Mesodermal cell (in vitro differentiated cells): ENCODE results near the gene NPY5R.

Experiments
- H3K27ac ChIP-seq: 2 replicates; pipeline ENCODE4 v1.7.0; 2013; ENCODE audit warnings: mild to moderate bottlenecking, low read depth, low read length, moderate library complexity; ENCODE audit not compliant: severe bottlenecking
- H3K36me3 ChIP-seq: 2 replicates; pipeline ENCODE4 v1.7.1; 2013; ENCODE audit warnings: mild to moderate bottlenecking, low read length, moderate library complexity; ENCODE audit not compliant: control insufficient read depth, insufficient read depth
- H3K4me1 ChIP-seq: one replicate; pipeline ENCODE4 v1.7.1; 2013; ENCODE audit warnings: mild to moderate bottlenecking, low read length; ENCODE audit not compliant: insufficient read depth, control insufficient read depth, poor library complexity, severe bottlenecking
- H3K4me3 ChIP-seq: 2 replicates; pipeline ENCODE4 v1.7.0; 2013; ENCODE audit warnings: low read length, control low read depth, mild to moderate bottlenecking; ENCODE audit not compliant: insufficient read depth, poor library complexity, severe bottlenecking; ENCODE audit errors: extremely low read depth
- H3K9me3 ChIP-seq: 2 replicates; pipeline ENCODE4 v1.7.1; 2013; ENCODE audit warnings: mild to moderate bottlenecking, low read length, moderate library complexity; ENCODE audit not compliant: control insufficient read depth
- WGBS, 2 experiments: methylation state at CpG; one replicate each; pipeline ENCODE4 v1.1.5; 2013; ENCODE audit warnings: missing lambda C conversion rate in 2 of 2; ENCODE audit not compliant: insufficient coverage in 2 of 2; 5-methylcytosine and 5-hydroxymethylcytosine counted together

Gene NPY5R

GRCh38 chr4:163385466-163385865, 41.8 kb downstream of the NPY5R start:
- Histone ChIP-seq H3K36me3 (no peaks in the 10 kb centered on the region), H3K27ac (no peak overlapping the region), H3K4me3 (no peak overlapping the region), H3K9me3 (no peaks in the 10 kb centered on the region), H3K4me1 (no peaks in the 10 kb centered on the region)
- WGBS, 2 experiments, result 70% methylated on average over 2 of the region's 4 CpGs; no CpG with 5 or more reads in 1 of the 2 experiments

GRCh38 chr4:163391756-163392155, 48.1 kb downstream of the NPY5R start:
- Histone ChIP-seq H3K4me1 (peaks cover 8% of the 10 kb centered on the region), H3K27ac (peak overlapping the region; percentile 17), H3K36me3 (no peaks in the 10 kb centered on the region), H3K4me3 (no peak overlapping the region), H3K9me3 (no peaks in the 10 kb centered on the region)
- 61 to 90% methylated on average over 2 of the region's 2 CpGs for WGBS, 2 experiments

GRCh38 chr4:163392328-163392727, 48.6 kb downstream of the NPY5R start:
- H3K36me3 ChIP-seq, result no peaks in the 10 kb centered on the region
- no peak overlapping the region for H3K4me3 ChIP-seq
- H3K4me1 ChIP-seq, result peaks cover 8% of the 10 kb centered on the region
- WGBS, 2 experiments, result 76 to 100% methylated on average over 3 to 4 of the region's 4 CpGs
- no peaks in the 10 kb centered on the region for H3K9me3 ChIP-seq
- H3K27ac ChIP-seq, result peak overlapping the region; percentile 17

GRCh38 chr4:163393471-163393870, 49.8 kb downstream of the NPY5R start:
- H3K4me1 ChIP-seq, result peaks cover 8% of the 10 kb centered on the region
- H3K4me3 ChIP-seq, result no peak overlapping the region
- 95 to 96% methylated on average over 5 to 6 of the region's 6 CpGs for WGBS, 2 experiments
- H3K27ac ChIP-seq, result no peak overlapping the region
- no peaks in the 10 kb centered on the region for H3K36me3 ChIP-seq
- no peaks in the 10 kb centered on the region for H3K9me3 ChIP-seq

GRCh38 chr4:163395055-163395454, 51.4 kb downstream of the NPY5R start:
- no peak overlapping the region for H3K27ac ChIP-seq
- H3K36me3 ChIP-seq, result no peaks in the 10 kb centered on the region
- no peak overlapping the region for H3K4me3 ChIP-seq
- no peaks in the 10 kb centered on the region for H3K9me3 ChIP-seq
- H3K4me1 ChIP-seq, result peaks cover 8% of the 10 kb centered on the region

- H3K4me3 ChIP-seq, result no peak overlapping the region
- H3K9me3 ChIP-seq, result no peaks in the 10 kb centered on the region
- WGBS, 2 experiments, result 86 to 100% methylated on average over 2 to 3 of the region's 5 CpGs
Measured at GRCh38 chr4:163395758-163396157, 52.1 kb downstream of the NPY5R start.

GRCh38 chr4:163398238-163398637, 54.5 kb downstream of the NPY5R start:
- no peaks in the 10 kb centered on the region for H3K36me3 ChIP-seq
- no peaks in the 10 kb centered on the region for H3K4me1 ChIP-seq
- no peak overlapping the region for H3K4me3 ChIP-seq
- no peak overlapping the region for H3K27ac ChIP-seq
- no peaks in the 10 kb centered on the region for H3K9me3 ChIP-seq

More at GRCh38 chr4:163395758-163396157, 52.1 kb downstream of the NPY5R start:
- H3K36me3 ChIP-seq, result no peaks in the 10 kb centered on the region
- no peak overlapping the region for H3K27ac ChIP-seq
- peaks cover 8% of the 10 kb centered on the region for H3K4me1 ChIP-seq

- Histone ChIP-seq H3K27ac (no peak overlapping the region), H3K9me3 (no peaks in the 10 kb centered on the region), H3K36me3 (no peaks in the 10 kb centered on the region), H3K4me1 (no peaks in the 10 kb centered on the region), H3K4me3 (no peak overlapping the region)
- WGBS, 2 experiments, result 100% methylated on average over 1 of the region's 4 CpGs; no CpG with 5 or more reads in 1 of the 2 experiments
Measured at GRCh38 chr4:163400911-163401310, 57.2 kb downstream of the NPY5R start.
